Activated T-cell treated with anti-CD3 and anti-CD28 coated beads for 4 hours (primary cell): ENCODE results near the gene IL6ST.
"Not testable (repeated sequence)": the region's sequence is repeated elsewhere in the genome, so short reads cannot be mapped to it uniquely, and the experiment has no call there.

Source experiments
- DNase-seq: peaks from one replicate; pipeline ENCODE4 v3.0.0-alpha.2; 2020

IL6ST gene

DNA sequence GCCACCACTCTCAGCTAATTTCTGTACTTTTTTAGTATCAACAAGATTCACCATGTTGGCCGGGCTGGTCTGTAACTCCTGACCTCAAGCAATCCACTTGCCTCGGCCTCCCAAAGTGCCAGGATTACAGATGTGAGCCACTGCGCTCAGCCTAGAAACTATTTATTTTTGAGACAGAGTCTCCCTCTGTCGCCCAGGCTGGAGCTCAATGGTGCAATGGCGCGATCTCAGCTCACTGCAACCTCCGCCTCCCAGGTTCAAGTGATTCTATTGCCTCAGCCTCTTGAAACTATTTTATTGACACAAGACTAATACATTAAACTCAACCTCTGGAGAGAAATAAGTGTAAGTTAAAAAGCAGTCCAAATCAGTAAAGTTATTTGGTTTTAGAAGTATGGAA is 34.0 kb downstream of the IL6ST start:
- DNase-seq, result no peak

DNA sequence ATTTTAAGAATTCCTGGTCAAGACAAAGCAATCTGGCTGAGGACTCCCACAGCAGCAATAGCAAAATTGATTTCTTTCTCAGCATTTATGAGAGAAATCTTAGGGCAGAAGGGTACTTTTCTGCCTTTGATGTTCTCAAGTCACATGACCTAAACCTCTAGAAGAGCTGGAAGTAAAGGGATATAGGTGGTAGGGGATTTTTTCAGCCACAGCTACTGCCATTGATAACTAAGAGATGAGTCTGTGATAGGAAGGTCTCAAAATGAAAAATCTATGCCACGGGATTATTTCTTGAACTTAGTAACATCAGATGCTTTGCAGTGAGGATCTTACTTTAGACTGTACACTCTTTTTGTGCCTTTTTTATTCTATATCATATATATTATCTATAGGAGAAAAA is 35.6 kb downstream of the IL6ST start:
- no peak for DNase-seq

DNA sequence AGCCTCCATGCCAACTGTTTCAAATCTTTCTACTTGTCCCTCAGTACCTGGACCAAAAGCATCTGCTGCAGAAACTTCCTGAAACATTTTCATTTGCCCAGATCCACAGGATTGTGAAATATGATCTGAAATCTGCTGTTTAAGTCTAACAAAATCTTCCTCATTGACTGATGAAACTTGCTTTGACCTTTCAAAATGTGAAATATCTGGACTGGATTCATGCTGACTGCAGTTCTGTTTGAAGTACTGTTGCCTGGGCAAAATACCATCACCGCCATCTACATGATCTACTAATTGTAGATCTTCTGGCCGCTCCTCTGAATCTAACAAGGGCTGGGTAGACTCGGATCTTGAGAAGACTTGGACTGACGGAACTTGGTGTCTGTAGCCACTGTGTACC is 53.6 kb downstream of the IL6ST start:
- not testable (repeated sequence) for DNase-seq

DNA sequence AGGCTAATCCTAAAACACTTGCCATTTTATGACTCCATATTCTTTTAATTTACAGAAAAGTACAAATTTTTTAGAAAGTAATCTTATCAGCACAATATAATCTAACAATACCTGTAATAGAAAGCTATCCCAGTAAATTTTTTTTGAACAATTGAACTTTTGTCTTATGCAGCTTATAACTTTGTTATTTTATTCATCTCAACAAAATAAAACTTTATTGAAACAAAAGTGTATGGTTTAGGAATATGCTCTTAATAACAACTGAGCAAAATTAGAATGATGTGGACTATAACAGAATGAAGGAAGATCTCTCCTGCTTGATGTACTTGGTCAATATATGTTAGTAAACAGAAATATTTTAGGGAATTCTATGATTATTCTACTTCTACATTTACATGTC is 57.2 kb downstream of the IL6ST start:
- not testable (repeated sequence) for DNase-seq

DNA sequence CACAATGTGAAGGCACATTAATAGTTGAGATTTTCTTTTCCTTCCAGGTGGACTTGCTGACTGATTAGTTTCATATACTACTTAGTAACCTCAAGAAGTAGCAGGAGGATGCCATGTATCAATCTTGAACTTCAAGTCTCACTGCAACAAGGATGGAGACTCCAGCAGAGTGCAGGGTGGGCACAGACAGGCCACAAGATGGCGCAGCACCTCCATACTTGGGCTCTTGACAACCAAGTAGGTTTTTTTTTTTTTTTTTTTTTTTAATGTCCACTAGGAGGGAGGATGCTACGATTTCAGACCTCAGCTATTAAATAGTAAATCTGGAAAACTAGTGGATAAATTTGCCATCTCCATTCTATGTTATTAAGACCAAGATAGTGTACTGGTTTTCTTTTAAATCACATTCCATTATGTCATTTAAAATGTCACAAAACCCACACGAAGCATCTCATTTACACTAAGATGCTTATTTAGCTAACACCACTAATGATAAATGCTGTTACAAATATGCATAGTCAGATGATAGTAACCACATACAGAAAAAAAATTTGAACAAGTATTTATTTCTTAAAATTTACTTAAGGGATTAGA is 58.6 kb downstream of the IL6ST start:
- peak; percentile 67 for DNase-seq

DNA sequence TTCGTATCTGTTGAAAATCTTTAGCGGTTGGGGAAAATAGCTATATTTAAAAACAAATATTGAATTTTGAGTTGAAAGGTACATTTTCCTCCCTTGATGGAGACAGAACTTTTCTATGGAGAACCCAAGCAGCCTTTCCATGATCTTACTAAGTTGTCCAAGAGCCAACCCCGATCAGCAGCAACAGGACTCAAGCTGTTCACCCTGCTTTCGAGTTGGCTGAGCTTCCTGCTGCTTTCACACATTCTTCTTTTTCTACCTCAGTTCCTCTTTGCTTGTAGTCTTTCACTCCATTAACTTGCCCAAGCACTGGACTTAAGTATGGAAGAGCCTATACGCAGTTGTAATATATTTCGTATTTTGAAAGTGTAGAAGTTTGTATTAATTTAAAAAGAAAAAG is 59.4 kb downstream of the IL6ST start:
- no peak for DNase-seq

DNA sequence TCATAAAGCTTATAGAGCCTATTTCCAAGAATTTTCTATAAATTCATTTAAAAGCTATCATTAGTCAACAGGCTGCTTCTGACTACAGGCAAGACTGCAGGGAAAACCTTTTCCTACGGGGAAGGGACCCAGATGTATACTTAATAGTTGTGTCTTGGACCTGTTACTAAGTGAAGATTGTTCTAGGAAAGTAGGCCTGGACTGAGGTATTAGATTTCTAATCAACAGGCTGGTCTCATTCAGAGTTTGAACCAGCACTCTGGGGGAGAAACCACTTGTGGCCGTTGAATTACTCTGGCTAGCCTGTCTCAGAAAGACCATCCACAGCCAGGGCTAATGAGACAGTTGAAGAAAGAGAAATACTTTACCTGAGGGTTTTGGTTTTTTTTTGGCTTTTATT is 60.0 kb downstream of the IL6ST start:
- no peak for DNase-seq

DNA sequence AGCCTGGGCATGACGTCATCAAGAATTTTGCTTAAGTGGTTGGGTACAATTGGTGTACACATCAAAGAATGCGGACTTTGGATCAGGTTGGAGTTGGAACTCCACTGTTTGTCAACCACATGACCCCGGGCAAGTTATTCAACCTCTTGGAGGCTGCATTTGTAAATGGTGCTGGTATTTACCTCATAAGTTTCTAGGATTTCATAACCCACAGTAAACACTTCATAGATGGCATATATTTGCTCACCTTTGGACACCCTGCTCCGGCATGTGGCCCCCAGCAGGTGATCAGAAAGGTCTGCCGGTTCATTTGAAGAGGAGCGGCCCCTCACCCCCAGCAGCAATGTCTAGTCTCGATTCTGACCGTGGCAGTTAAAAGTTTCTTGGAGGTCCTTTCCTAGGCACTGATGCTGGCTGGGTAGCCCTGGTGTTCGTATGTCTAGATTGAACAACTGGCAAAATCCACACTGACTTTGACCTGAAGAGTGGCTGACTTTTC is 60.6 kb downstream of the IL6ST start:
- no peak for DNase-seq

DNA sequence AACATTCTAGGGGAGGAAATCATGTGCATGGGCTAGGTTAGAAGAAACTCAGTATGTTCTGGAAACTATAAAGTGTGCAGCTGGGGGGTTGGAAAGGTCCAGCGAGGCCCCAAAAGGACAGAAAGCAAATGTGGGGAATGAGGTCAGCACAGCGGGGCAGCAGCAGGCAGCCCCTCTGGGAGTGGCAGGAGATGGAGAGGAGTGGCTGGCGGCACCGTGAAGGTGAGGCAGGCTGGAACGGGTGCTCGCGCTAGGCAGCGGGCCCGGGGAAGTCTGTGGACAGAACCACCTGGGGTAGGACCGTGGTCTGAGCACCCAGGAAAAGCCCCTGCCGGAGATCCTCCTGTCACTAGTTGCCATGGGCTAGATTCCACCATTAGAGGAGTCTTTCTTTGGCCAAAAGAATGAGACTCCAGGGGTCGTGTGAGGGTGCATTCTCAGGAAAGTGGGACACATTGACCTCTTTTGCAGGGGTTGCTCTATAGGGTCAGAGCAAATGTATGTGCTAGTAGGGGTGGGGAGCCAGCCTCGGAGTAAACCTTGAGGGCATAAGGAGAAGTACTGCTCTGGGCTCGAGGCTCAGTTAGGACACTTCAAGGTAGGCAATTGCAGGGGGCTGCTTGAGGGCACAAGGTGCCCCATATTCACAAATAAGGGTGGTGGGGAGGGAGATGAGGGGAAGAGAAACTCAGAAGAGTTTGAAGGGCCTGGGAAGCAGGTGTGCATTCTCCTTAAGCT is 61.2 kb downstream of the IL6ST start:
- no peak for DNase-seq

DNA sequence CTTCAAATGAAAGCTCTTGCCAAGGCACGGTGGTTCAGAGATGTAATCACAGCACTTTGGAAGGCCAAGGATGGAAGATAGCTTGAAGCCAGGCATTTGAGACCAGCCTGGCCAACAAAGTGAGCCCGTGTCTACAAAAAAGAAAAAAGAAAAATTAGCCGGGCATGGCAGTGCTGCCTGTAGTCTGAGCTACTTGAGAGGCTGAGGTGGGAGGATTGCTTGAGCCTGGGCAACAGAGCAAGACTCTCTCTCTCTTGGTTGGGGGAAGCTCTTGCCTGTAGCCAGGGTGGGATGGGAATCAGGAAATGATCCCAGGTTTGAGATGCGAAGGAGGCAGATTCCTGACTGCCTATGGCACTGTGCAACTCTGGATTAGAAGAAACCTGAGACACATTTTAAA is 62.1 kb downstream of the IL6ST start:
- no peak for DNase-seq

DNA sequence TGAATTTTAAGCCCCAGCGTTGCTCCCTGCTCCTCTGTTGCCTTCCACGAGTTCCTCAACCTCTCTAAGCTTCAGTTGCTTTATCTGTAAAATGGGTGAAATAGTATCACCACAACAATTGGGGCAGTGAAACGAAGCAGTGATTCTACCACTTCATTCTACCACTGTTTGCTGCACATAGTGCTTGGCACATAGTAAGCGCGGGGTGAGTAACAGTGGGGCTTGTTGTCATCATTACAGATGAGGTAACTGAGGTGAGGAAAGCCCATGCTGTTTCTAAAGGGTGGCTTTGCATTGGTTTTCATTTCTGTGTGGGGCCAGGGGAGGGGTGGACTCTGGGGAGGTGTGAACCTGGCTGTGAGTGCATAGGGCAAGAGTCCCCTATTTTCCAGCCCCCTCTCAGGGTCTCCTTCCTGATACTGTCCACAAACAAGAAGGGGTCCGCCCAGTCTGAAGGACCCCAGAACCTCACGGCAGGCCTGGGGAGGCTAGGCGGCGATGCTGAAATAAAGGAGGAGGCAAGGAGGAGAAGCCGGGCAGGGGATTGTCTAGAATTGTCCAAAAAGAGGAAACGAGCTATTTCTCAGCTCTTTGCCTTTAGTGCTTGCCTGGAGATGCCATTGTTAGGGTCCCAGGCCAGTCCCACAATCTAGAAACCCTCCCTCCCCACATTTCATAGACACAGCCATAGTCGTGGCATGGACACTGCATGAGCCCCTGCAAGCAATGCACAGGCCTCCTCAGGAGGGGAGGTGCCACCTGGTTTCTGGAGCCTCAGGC is 65.6 kb downstream of the IL6ST start:
- no peak for DNase-seq

DNA sequence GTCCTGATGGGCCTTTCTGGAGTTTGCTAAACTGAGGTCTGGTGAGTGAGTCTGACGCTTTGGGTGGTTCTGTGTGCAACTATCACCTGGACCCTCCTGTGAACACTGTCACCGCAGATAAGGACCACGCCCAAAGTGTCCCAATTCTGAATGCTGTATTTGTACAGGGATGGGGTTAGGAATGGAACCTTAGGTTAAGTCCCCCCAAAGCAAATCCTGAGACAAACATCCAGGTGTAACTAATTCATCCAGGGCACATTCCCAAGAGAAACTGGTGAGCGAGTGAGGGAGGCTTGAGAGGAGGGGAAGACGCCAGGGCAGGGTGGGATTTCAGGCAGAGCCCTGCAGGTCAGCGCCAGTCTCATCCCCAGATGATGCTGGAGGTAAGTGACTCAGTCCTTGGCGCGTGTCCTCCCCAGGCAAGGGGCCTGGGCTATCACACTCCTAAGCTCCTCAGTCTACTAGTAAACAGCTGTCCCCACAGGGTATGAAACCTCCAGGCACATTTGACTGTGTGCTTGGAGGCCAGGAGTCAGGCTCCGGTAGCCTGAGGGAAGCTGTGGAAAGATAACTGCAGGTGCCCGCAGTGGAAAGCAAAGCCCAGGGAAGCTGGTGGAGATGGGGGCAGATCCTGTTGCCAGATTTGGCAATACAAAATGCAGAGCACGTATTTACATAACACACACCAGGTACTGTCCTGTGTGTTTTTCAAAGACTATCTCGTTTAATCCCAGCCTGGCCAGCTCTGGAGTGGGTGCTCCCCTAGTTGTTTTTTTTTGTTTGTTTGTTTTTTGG is 66.7 kb downstream of the IL6ST start:
- no peak for DNase-seq

DNA sequence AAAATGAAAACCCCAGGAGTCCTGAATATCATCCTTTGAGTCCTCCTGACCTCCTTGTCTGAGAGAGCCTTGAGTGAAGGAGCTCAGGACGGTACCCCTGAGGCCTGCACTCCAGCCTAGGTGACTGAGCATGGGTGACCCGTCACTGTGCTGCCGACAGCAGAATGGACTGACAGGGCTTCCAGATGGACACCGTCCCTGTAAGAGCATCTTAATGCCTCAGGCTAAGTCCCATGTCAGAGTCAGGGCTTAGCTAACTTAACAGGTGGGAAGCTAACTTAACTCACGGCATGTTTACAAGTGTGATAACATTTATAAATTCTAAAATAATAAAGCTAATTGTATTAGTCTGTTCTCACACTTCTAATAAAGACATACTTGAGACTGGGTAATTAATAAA is 68.3 kb downstream of the IL6ST start:
- no peak for DNase-seq

DNA sequence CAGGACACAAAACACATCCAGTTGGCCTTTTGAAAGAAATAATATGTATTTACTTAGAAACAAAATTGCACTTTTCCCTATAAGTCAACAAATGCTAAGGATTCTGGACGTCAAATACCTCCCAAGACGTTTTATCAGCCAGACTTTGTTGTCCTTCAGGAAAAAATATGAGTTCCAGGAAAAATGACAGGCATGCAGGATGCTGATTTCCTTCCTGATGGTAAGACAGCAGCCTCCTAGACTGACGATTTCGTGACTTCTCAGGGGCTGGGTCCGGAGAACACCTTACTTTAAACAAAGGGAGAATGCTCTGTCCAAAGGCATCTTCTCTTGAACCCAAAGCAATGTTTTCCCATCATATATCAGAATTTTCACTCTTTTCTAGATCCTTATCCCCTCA is 69.1 kb downstream of the IL6ST start:
- no peak for DNase-seq

DNA sequence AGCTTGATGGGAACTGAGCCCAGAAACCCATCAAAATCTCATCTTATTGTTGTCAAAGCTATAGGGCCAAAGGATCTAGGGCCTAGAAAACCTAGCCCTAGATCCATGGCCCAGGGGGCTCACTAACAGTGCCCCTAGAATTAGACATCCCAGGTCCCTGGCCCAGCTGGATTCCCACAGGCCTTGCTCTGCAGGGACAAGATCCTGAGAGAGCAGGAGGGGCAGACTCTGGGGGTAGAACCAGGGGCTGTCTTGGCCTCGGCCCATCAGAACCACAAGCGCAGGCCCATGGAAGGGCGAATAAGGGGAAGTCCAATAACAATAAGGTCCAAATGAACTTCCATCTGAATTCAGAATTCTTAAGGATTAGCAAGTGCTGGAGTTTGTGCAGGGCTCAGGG is 69.6 kb downstream of the IL6ST start:
- DNase-seq, result no peak

DNA sequence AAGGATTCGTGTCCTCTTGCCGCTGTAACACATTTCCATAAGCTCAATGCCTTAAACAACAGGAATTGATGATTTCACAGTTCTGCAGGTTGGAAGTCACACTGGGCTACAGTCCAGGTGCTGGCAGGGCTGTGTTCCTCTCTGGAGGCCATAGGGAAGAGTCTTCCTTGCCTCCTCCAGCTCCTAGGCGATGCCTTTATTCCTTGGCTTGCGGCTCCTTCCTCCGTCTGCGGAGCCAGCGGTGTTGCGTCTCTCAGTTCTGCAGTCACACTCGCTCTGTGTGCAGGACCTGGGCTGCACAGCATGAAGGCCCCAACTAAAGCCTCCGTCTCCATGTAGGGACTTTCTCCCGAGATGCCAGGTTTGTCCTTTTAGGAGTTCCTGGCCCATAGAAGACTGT is 70.0 kb downstream of the IL6ST start:
- no peak for DNase-seq

DNA sequence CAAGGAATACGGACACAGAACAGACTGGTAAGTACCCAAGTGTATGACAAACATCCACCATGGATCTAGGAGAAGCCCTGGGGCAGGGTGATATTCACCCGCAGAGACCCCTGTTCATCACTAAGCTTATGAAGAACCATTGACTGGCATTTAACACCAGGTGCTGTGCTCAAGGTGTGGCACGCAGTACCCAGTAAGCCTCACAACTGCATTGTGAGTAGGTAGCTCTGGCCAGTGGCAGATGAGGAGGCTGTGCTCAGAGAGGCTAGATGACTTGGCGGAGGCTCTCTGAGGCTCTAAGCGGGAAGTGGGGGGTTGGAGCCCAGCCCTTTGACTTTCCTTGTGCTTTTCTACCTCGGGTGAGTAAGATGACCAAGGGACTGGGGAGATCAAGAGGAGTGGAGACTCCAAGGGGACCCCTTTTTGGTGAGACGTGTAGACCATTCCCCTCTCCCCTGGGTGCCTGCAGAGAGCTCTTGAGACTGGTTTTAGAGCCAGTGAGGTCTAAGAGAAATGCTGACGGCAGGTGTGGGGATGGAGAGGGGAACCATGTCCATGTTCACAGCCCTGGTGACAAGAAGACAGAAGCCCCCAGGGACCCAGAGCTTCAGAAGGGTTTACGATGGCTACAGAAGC is 70.8 kb downstream of the IL6ST start:
- DNase-seq, result no peak

DNA sequence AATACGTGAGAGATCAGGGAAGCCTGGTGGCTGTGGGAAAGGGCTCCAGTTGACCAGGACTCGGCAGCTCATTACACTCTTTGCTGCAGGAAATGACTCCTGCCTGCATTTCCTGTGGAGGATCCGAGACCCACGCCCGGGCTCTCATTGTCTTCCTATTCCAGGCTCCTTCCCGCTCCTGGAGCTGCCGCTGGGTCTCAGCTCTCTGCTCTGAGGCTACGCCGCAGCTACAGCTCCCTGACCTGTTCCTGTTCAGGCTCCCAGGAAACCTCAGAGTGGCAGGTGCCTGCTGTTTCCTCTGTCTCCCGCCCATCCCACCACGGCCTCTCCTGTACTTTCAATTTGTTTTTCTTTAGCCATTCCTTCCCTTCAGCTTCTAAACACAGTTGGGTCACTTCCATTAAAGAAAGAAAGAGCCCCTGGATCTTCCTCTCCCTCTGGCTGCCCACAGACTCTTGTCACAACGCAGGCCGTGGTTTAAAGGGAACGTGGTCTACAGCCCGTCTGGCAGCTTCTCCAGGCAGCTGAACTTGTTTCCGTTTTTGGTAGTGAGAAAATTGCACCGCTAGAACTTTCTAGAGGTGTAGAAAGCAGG is 71.5 kb downstream of the IL6ST start:
- no peak for DNase-seq

DNA sequence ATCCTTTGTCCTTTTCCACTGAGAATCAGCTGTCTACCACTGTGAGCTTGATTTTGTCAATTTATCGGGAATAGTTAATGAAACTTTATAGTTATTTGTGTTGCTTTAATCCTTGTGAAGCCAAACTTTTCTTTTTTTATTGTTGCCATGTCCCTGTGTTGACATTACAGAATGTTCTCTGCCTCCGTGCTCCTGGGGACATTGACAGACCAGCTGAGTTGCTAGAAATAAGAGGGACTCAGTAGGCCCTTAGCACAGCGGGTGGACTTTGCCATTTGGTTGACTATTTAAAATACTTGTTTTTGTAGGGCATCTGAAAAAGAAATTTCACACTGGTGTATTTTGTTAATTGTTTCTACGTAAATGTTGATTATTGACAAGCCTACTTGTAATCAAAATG is 73.1 kb downstream of the IL6ST start:
- DNase-seq, result no peak

DNA sequence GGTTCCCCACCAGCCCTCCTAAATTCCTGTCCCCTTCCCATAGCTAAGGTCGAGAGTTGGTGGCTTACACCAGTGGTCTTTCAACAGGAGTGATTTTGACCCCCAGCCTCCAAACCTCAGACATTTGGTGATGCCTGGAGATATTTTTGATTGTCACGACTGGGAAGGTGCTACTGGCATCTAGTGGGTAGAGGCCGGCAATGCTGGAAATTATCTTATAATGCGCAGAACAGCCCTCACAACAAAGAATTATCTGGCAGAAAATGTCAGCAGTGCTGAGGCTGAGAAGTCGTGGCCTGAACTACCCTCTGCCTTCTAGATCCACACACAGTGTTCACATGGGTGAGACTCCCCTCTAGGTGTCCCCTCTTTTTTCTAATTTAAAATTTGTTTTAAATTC is 74.0 kb downstream of the IL6ST start:
- DNase-seq, result no peak

DNA sequence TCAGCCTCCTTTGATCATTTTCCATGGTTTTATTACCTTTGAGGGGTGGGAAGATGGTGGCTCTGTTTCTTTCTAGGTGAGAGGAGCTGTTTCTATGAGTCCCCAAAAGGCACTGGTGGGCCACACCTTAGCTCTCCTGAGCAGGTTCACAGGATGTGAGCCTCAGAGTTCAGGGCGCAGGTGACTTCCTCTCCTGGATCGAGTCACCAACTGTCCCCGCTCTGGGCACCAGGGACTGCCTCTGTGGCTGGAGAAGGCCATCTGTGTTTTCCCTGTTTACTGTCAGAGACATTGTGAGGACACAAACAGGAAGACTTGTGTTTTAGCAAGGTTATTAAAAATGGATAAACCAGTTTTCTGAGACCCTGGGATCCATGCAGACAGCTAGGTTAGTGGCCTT is 75.1 kb downstream of the IL6ST start:
- DNase-seq, result no peak
